ENCODE data around the gene ATG10. TPM values are rescaled to one million over a fixed set of nuclear protein-coding genes. Genes with fewer than 3 reads are reported as not detected.
"Not testable (repeated sequence)": the region's sequence is repeated elsewhere in the genome, so short reads cannot be mapped to it uniquely, and the experiment has no call there.

The ATG10 gene
- total RNA-seq, 1 donor from 2014 or later, result 6.1 TPM

DNA sequence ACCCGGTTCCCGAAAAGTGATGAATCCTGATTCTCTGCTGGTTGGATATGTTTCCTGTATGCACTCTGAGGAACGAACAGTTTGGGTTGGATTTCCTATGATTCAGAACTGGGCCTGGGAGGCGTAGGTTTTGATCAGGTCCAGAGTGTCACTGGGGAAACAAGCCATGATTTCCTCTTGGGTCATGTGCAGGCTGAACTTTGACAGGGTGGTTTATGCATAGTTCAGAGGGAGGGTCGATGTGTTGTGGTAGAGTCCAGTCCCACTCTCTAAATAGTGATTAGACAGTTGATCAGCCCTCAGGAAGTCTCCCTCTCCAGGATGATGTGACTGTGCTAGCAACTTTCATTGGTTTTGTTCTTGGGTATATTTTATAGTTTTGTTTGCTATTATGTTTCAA, 17.4 kb downstream of the ATG10 start:
- intact Hi-C loops (cut with micrococcal nuclease), result no loop called here
- no peak overlapping the region for H3K27ac Mint-ChIP-seq
- no peaks in the 10 kb centered on the region for H3K4me1 Mint-ChIP-seq (ENCODE audit: low read depth)
- H3K27me3 Mint-ChIP-seq (ENCODE audit: insufficient read depth), result no peaks in the 10 kb centered on the region
- no peak for DNase-seq (ENCODE audit: low spot score)
- no peaks in the 10 kb centered on the region for H3K9me3 Mint-ChIP-seq
- no peak overlapping the region for H3K4me3 Mint-ChIP-seq
- H3K36me3 Mint-ChIP-seq (ENCODE audit: low read depth), result peaks cover 15% of the 10 kb centered on the region

DNA sequence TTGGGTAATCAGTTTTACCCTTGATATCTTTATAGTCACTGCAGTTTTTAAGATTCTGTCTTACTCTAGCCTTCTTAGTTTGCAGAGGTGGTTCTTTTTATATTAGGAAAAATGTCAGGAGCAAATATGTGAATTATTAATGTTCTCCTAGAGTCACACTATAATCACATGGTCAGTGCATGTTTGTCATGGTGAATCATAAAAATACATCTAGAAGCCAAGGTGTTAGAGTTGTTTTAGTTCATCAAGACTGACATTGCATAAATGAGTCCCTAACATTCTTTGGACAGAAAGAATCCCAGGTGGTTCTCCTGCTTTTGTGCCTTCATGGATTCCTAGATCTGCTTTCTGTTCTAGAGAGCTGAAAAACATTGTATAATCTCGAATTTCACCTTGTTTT, 22.9 kb downstream of the ATG10 start:
- H3K36me3 Mint-ChIP-seq (ENCODE audit: low read depth), result peaks cover 28% of the 10 kb centered on the region
- H3K27ac Mint-ChIP-seq, result no peak overlapping the region
- H3K4me3 Mint-ChIP-seq, result no peak overlapping the region
- no peaks in the 10 kb centered on the region for H3K4me1 Mint-ChIP-seq (ENCODE audit: low read depth)
- no peaks in the 10 kb centered on the region for H3K27me3 Mint-ChIP-seq (ENCODE audit: insufficient read depth)
- peaks cover 21% of the 10 kb centered on the region for H3K9me3 Mint-ChIP-seq
- intact Hi-C loops (cut with micrococcal nuclease), result no loop called here
- DNase-seq (ENCODE audit: low spot score), result no peak

GRCh38 chr5:81995407-81995806, 23.6 kb downstream of the ATG10 start:
- peaks cover 30% of the 10 kb centered on the region for H3K36me3 Mint-ChIP-seq (ENCODE audit: low read depth)
- H3K27me3 Mint-ChIP-seq (ENCODE audit: insufficient read depth), result no peaks in the 10 kb centered on the region
- H3K4me1 Mint-ChIP-seq (ENCODE audit: low read depth), result no peaks in the 10 kb centered on the region
- DNase-seq (ENCODE audit: low spot score), result no peak
- no peak overlapping the region for H3K27ac Mint-ChIP-seq
- intact Hi-C loops (cut with micrococcal nuclease), result no loop called here
- no peak overlapping the region for H3K4me3 Mint-ChIP-seq
- H3K9me3 Mint-ChIP-seq, result peaks cover 21% of the 10 kb centered on the region

- Mint-ChIP-seq H3K4me1 (ENCODE audit: low read depth) (no peaks in the 10 kb centered on the region), H3K36me3 (ENCODE audit: low read depth) (peaks cover 2% of the 10 kb centered on the region), H3K4me3 (no peak overlapping the region), H3K27ac (no peak overlapping the region), H3K9me3 (no peaks in the 10 kb centered on the region), H3K27me3 (ENCODE audit: insufficient read depth) (no peaks in the 10 kb centered on the region)
- intact Hi-C loops (cut with micrococcal nuclease), result no loop called here
- no peak for DNase-seq (ENCODE audit: low spot score)
These were observed 32.7 kb downstream of the ATG10 start for GRCh38 chr5:82004511-82004910.

DNA sequence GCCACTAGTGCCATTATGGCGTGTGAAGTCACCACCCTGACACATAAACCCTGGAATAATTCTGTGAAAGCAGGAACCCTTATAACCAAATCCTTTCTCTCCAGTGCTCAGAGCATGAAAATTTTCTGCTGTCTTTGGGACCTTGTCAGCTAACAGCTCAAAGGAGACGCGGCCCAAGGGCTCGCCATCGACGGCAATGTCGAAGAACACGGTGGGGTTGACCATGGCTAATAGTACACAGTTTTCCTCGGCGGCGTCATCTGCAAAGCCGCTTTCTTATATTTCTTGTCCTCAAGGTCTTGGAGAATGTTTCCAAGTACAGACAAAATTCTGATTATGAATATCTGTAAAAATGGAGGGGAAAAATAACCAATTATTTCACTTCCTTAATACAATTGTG, 38.0 kb downstream of the ATG10 start:
- DNase-seq (ENCODE audit: low spot score); H3K9me3 Mint-ChIP-seq; H3K4me3 Mint-ChIP-seq; H3K27me3 Mint-ChIP-seq (ENCODE audit: insufficient read depth); H3K4me1 Mint-ChIP-seq (ENCODE audit: low read depth); H3K27ac Mint-ChIP-seq; intact Hi-C loops (cut with micrococcal nuclease); H3K36me3 Mint-ChIP-seq (ENCODE audit: low read depth): not testable (repeated sequence)

DNA sequence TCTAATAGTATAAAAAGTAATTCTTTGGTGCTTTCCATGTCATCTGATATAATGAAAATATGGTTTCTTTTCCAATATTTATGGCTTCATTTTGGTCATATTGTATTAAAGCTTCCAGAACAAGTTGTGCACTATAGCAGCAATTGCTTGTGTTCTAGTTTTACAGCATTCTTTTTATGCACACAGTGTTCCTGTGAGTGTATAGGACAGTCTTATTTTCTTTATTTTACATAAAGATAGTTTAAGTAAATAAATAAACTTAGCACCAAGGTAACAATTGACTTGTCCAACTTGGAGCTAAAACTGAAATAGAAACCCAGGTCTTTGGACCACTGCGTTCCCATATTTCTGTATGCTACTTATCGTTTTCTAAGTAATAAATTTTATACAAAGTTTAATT, 38.9 kb downstream of the ATG10 start:
- Mint-ChIP-seq H3K27ac (no peak overlapping the region), H3K9me3 (peaks cover 6% of the 10 kb centered on the region), H3K4me1 (ENCODE audit: low read depth) (no peaks in the 10 kb centered on the region), H3K4me3 (no peak overlapping the region), H3K36me3 (ENCODE audit: low read depth) (peaks cover 5% of the 10 kb centered on the region), H3K27me3 (ENCODE audit: insufficient read depth) (no peaks in the 10 kb centered on the region)
- DNase-seq (ENCODE audit: low spot score), result no peak
- intact Hi-C loops (cut with micrococcal nuclease), result no loop called here

DNA sequence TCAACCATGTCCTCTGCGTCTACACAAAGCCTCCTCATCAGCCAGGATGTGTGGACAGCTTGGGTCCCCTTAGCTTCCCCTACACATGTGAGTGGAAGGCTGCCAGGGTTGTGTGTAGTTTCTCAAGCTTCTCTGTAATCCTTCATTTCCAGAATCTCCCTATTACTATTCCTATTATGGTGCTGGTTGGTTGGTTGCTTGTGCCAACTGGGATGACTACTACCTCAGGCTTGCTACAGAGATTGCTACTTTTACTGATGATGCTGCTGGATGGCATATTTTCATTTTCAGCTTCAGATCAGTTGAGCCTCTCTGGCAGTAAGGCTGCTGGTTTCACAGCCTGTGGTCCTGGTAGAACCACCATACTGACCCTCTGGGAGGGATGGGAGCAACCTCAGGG, 39.9 kb downstream of the ATG10 start:
- H3K27ac Mint-ChIP-seq, result no peak overlapping the region
- H3K9me3 Mint-ChIP-seq, result peaks cover 9% of the 10 kb centered on the region

GRCh38 chr5:82014644-82015043, 42.8 kb downstream of the ATG10 start:
- H3K27me3 Mint-ChIP-seq (ENCODE audit: insufficient read depth); intact Hi-C loops (cut with micrococcal nuclease); H3K4me1 Mint-ChIP-seq (ENCODE audit: low read depth); DNase-seq (ENCODE audit: low spot score); H3K36me3 Mint-ChIP-seq (ENCODE audit: low read depth); H3K9me3 Mint-ChIP-seq; H3K27ac Mint-ChIP-seq; H3K4me3 Mint-ChIP-seq: not testable (repeated sequence)

More for the DNA sequence above, 39.9 kb downstream of the ATG10 start:
- Mint-ChIP-seq H3K36me3 (ENCODE audit: low read depth) (peaks cover 7% of the 10 kb centered on the region), H3K4me1 (ENCODE audit: low read depth) (no peaks in the 10 kb centered on the region), H3K27me3 (ENCODE audit: insufficient read depth) (no peaks in the 10 kb centered on the region), H3K4me3 (no peak overlapping the region)
- no peak for DNase-seq (ENCODE audit: low spot score)
- intact Hi-C loops (cut with micrococcal nuclease), result no loop called here

DNA sequence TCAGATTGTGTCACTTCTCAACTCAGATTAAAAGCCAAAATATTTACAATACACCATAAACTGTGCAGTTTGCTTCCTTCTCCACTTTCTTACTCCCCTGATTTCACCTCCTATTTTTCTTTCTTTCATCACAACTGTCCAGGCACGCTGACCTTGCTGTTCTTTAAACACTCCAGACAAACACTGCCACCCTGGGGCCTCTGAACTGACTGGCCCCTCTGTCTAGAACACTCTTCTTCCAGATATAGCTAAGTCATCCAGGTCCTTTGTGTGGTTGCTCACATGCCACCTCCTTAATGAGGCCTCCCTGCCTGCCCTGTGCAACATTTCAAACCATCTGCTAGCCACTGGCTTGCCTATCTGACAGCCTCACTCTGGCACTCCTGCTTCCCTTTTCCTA, 46.6 kb downstream of the ATG10 start:
- no peaks in the 10 kb centered on the region for H3K27me3 Mint-ChIP-seq (ENCODE audit: insufficient read depth)
- no peak for DNase-seq (ENCODE audit: low spot score)
- peaks cover 9% of the 10 kb centered on the region for H3K9me3 Mint-ChIP-seq
- H3K27ac Mint-ChIP-seq, result no peak overlapping the region
- intact Hi-C loops (cut with micrococcal nuclease), result no loop called here
- no peak overlapping the region for H3K4me3 Mint-ChIP-seq
- H3K4me1 Mint-ChIP-seq (ENCODE audit: low read depth), result no peaks in the 10 kb centered on the region
- H3K36me3 Mint-ChIP-seq (ENCODE audit: low read depth), result peaks cover 5% of the 10 kb centered on the region

- Mint-ChIP-seq H3K9me3 (peaks cover 9% of the 10 kb centered on the region), H3K36me3 (ENCODE audit: low read depth) (peaks cover 5% of the 10 kb centered on the region), H3K4me1 (ENCODE audit: low read depth) (no peaks in the 10 kb centered on the region), H3K27me3 (ENCODE audit: insufficient read depth) (no peaks in the 10 kb centered on the region), H3K4me3 (no peak overlapping the region), H3K27ac (no peak overlapping the region)
- intact Hi-C loops (cut with micrococcal nuclease), result no loop called here
- no peak for DNase-seq (ENCODE audit: low spot score)
These were observed 47.7 kb downstream of the ATG10 start for GRCh38 chr5:82019342-82020138.

DNA sequence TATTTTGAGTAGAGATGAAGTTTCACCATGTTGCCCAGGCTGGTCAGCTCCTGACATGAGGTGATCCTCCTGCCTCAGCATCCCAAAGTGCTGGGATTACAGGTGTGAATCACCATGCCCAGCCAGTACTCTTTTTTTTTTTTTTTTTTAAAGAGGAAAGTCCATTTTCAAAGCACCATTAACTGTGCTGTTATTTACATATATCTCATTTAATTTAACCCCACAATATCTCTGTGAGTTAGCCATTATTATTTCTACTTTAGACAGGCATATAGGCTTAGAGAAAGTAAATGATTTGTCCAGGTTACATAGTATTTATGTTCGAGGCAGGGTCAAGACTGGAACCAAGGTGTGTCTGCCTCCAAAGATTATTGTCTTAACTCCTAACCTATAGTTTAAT, 50.7 kb downstream of the ATG10 start:
- Mint-ChIP-seq H3K27ac (no peak overlapping the region), H3K4me3 (no peak overlapping the region), H3K27me3 (ENCODE audit: insufficient read depth) (no peaks in the 10 kb centered on the region), H3K9me3 (no peaks in the 10 kb centered on the region), H3K36me3 (ENCODE audit: low read depth) (no peaks in the 10 kb centered on the region), H3K4me1 (ENCODE audit: low read depth) (no peaks in the 10 kb centered on the region)
- intact Hi-C loops (cut with micrococcal nuclease), result no loop called here
- DNase-seq (ENCODE audit: low spot score), result no peak

DNA sequence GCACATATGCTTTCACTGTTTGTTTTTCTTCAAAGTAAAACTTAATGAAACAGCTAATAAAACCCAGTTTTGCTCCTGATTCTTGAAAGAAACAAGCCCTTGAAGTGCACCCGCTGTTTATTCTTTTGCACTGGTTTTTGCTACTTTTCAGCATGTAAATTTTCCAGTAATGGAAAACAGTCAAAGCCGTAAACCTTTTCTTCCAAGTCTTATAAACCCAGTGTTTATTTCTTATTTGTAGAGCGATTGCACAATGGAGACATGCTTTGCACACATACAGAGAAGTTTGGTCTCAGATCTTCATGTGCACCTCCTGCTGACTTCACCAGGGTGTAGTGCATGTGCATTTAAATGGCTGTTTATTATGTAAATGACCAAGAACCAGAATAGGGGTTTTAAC, 51.8 kb downstream of the ATG10 start:
- Mint-ChIP-seq H3K36me3 (ENCODE audit: low read depth) (no peaks in the 10 kb centered on the region), H3K4me1 (ENCODE audit: low read depth) (no peaks in the 10 kb centered on the region), H3K9me3 (no peaks in the 10 kb centered on the region), H3K4me3 (no peak overlapping the region), H3K27ac (no peak overlapping the region), H3K27me3 (ENCODE audit: insufficient read depth) (no peaks in the 10 kb centered on the region)
- intact Hi-C loops (cut with micrococcal nuclease), result no loop called here
- DNase-seq (ENCODE audit: low spot score), result no peak

- Mint-ChIP-seq H3K27me3 (ENCODE audit: insufficient read depth) (no peaks in the 10 kb centered on the region), H3K27ac (no peak overlapping the region), H3K36me3 (ENCODE audit: low read depth) (no peaks in the 10 kb centered on the region), H3K4me3 (no peak overlapping the region), H3K4me1 (ENCODE audit: low read depth) (no peaks in the 10 kb centered on the region), H3K9me3 (no peaks in the 10 kb centered on the region)
- DNase-seq (ENCODE audit: low spot score), result no peak
- intact Hi-C loops (cut with micrococcal nuclease), result no loop called here
These were observed 59.6 kb downstream of the ATG10 start for GRCh38 chr5:82031220-82032119.

Measured in activated T-helper 1 cell treated with anti-CD3 and anti-CD28 coated beads, Interleukin-12 subunit alpha, Interleukin-12 subunit beta, Interleukin-2, Interleukin-4 antibody, amounts not matched to agents 30 ng/mL and 10 ng/mL and 1 ng/mL, durations not matched to agents 14 hours and 24 hours and 36 hours (primary cell).